Chondrocyte (in vitro differentiated cells): ENCODE results near the gene NAA10. TPM values are rescaled to one million over a fixed set of nuclear protein-coding genes. Genes with fewer than 3 reads are reported as not detected.

Experiments
- DNase-seq: peaks from one replicate; pipeline ENCODE4 v3.0.0; 2021; ENCODE audit warnings: mixed read lengths, low spot score
- H3K27ac Mint-ChIP-seq: one replicate; pipeline ENCODE4 v1.8.0; 2021; ENCODE audit warnings: mild to moderate bottlenecking, moderate library complexity, mixed read lengths; ENCODE audit not compliant: unreplicated experiment
- H3K27me3 Mint-ChIP-seq: 2 replicates; pipeline ENCODE4 v1.8.0; 2021; ENCODE audit warnings: low read depth, mixed read lengths
- H3K36me3 Mint-ChIP-seq: 2 replicates; pipeline ENCODE4 v1.8.0; 2021; ENCODE audit warnings: low read depth, mixed read lengths
- H3K4me1 Mint-ChIP-seq: 2 replicates; pipeline ENCODE4 v1.8.0; 2021; ENCODE audit warnings: low read depth, mild to moderate bottlenecking, mixed read lengths
- H3K4me3 Mint-ChIP-seq: one replicate; pipeline ENCODE4 v1.8.0; 2021; ENCODE audit warnings: mild to moderate bottlenecking, moderate library complexity, mixed read lengths; ENCODE audit not compliant: unreplicated experiment
- H3K9me3 Mint-ChIP-seq: 2 replicates; pipeline ENCODE4 v1.8.0; 2021; ENCODE audit warnings: low read depth, mixed read lengths
- total RNA-seq: library from RNA; stranded (reverse); gene quantifications from 3 replicates; pipeline ENCODE4 v1.2.1, GENCODE V29; 2021
- TF ChIP-seq, protein P1 (sequence below): fragments of 200-600 bp; sonication (generic); IDR thresholded peaks from 2 replicates; pipeline ENCODE4 v1.5.0; 2021; ENCODE audit warnings: antibody characterized with exemption, mild to moderate bottlenecking, moderate library complexity

Gene NAA10
- total RNA-seq, 1 donor from 2014 or later: 89.5 TPM

DNA sequence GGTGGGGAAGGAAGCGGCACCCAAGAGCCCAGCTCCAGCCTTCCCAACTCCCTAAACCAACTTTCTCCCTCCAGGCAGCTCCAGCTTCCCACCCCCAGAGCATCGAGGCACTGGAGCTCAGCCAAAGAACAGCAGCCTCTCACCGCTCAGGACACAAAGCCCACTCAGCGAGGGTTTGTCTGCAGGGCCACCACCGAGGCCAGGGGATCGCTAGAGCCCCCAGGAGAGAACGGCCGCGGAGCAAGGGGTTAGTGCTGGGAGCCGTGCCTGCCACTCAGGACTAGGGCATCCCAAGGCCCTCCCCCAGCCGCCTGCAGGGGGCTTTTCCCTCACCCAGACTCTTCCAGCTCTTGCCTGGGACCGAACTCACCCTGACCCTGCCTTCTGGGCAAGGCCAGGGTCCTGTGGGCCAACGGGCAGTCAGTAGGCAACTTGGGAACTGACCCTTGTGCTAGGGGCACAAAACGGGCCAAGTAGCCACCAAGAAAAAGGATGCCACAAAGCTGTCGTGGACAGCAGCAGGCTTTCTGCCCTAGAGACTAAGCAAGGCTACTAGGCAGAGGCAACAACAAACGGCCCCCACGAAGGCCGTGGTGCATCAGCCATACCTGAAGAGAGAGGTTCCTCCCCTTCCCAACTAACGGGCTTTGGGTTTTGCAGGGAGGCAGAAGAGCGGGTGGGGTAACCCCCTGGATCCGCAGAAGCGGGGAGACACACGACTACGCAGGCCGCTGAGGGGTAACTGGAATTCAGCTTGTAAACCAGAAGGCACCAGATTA is 34.5 kb upstream of the NAA10 start:
- peak overlapping the region; percentile 100 for H3K27ac Mint-ChIP-seq
- H3K4me1 Mint-ChIP-seq: peaks cover 53% of the 10 kb centered on the region
- TF ChIP-seq, protein P1, sequence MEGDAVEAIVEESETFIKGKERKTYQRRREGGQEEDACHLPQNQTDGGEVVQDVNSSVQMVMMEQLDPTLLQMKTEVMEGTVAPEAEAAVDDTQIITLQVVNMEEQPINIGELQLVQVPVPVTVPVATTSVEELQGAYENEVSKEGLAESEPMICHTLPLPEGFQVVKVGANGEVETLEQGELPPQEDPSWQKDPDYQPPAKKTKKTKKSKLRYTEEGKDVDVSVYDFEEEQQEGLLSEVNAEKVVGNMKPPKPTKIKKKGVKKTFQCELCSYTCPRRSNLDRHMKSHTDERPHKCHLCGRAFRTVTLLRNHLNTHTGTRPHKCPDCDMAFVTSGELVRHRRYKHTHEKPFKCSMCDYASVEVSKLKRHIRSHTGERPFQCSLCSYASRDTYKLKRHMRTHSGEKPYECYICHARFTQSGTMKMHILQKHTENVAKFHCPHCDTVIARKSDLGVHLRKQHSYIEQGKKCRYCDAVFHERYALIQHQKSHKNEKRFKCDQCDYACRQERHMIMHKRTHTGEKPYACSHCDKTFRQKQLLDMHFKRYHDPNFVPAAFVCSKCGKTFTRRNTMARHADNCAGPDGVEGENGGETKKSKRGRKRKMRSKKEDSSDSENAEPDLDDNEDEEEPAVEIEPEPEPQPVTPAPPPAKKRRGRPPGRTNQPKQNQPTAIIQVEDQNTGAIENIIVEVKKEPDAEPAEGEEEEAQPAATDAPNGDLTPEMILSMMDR: no peak
- H3K4me3 Mint-ChIP-seq: peak overlapping the region; percentile 100
- no peaks in the 10 kb centered on the region for H3K27me3 Mint-ChIP-seq
- no peaks in the 10 kb centered on the region for H3K9me3 Mint-ChIP-seq
- no peaks in the 10 kb centered on the region for H3K36me3 Mint-ChIP-seq
- no peak for DNase-seq

DNA sequence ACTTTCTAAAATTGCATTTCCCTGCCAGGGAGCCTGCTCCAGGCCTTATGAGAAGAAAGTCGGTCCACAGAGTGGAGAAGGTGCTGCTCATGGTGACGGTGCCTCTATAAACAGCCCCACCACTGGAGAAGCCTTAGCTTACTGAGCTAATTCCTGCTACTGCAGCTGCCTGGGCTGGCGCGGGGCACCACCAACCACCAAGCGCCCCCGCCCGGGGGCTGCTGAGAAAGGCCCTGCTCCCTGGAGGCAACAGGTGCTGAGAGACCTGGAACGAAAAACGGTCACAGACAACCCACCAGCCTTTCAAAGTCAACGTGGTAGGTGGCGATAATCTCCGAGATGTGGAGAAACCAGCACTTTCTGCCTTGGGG is 33.9 kb upstream of the NAA10 start:
- Mint-ChIP-seq H3K27me3 (no peaks in the 10 kb centered on the region), H3K4me1 (peaks cover 48% of the 10 kb centered on the region), H3K27ac (peak overlapping the region; percentile 100), H3K4me3 (peak overlapping the region; percentile 100), H3K9me3 (no peaks in the 10 kb centered on the region), H3K36me3 (no peaks in the 10 kb centered on the region)
- TF ChIP-seq, protein P1: peak; percentile 49
- DNase-seq: no peak

DNA sequence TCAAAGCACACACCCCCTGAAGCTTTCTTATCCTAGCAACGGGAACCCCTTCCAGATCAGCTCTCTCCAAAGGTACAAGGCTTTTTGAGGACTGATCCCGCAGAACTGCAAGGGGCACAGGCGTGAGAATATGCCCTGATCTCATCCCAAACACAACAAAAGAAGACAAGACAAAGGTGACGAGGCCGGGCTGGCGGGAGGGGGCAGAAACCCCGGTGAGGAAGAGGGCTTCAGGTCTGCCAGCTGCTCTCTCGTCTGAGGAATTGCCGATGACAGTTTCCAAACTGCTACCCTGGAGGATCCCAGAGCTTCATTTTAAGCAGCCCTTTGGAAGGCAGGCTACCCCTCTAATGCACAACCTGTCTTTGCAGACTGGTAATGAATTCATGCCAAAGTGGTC is 33.4 kb upstream of the NAA10 start:
- H3K4me3 Mint-ChIP-seq: peak overlapping the region; percentile 100
- H3K27ac Mint-ChIP-seq: peak overlapping the region; percentile 100
- H3K4me1 Mint-ChIP-seq: peaks cover 43% of the 10 kb centered on the region
- TF ChIP-seq, protein P1: no peak
- no peak for DNase-seq
- no peaks in the 10 kb centered on the region for H3K9me3 Mint-ChIP-seq
- no peaks in the 10 kb centered on the region for H3K36me3 Mint-ChIP-seq
- H3K27me3 Mint-ChIP-seq: no peaks in the 10 kb centered on the region

DNA sequence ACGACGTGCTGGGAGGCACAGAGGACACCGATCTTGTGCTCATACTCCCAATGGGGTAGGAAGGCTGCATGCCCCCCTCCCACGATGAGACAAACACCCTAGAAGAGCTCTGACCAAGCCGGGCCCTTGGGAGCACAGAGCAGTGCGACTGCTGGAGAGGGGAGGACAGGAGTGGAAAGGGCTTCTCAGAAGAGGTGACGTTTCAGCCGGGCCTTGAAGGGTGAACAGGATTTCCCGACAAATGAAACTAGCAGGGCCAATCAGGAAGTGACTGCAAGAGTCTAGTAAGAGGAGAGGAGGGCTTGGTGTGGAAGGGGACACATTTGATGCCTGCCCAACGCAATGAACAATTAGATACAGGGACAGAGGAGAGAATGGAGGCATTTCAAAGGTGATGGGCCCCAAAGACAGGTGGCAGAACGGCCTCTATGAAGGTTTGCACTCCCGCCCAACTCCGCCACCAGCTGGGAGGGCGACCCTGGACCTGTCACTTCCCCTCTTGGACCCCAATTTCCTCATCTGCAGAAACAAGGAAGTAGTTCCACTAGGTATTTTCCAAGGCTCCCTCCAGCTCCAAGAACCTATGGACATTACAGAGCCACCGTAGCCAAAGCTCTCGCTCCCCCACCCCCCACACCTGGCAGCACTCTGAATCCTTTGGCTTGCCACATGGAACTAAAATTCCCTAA is 32.8 kb upstream of the NAA10 start:
- no peak for DNase-seq
- no peaks in the 10 kb centered on the region for H3K27me3 Mint-ChIP-seq
- TF ChIP-seq, protein P1: no peak
- H3K4me3 Mint-ChIP-seq: peak overlapping the region; percentile 100
- H3K27ac Mint-ChIP-seq: peak overlapping the region; percentile 100
- H3K9me3 Mint-ChIP-seq: no peaks in the 10 kb centered on the region
- peaks cover 39% of the 10 kb centered on the region for H3K4me1 Mint-ChIP-seq
- peaks cover under 1% of the 10 kb centered on the region for H3K36me3 Mint-ChIP-seq

DNA sequence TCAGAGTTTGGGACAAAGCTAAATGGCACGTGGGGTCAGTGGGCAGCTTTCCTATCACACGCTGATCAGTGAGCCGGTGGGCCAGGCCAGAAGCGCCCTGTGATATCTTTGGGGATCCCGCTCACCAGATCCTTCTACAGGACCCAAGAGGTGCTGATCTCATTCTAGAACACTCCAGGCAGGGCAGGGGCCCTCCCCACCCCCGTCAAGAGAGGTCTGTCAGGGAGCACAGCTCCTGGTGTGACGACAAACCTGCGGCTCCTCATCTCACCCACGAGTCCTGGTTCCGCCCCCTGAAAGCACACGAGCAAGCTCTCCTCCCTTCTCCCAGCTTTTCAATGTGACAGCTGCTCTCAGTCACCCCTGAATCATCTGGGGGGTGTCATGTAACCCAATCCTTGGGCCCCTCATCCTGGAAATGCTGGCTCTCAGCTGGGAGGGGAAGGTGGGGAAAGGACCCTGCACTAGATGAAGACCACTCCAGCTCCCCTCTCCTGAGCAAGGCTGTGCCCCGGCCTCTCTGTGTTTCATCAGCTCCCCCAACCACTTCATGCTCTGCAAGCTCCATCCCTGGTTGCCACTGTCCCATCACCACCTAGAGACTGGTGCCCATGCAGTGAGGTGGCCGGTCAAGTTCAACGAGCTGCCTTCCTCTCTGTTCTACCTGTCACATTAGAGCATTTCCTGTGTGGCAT is 32.2 kb upstream of the NAA10 start:
- no peak overlapping the region for H3K4me3 Mint-ChIP-seq
- DNase-seq: no peak
- H3K27me3 Mint-ChIP-seq: no peaks in the 10 kb centered on the region
- H3K4me1 Mint-ChIP-seq: peaks cover 39% of the 10 kb centered on the region
- TF ChIP-seq, protein P1: no peak
- H3K36me3 Mint-ChIP-seq: peaks cover 3% of the 10 kb centered on the region
- peak overlapping the region; percentile 100 for H3K27ac Mint-ChIP-seq
- H3K9me3 Mint-ChIP-seq: no peaks in the 10 kb centered on the region
